Measurements from ENCODE around the gene RASL12. TPM values are rescaled to one million over a fixed set of nuclear protein-coding genes. Genes with fewer than 3 reads are reported as not detected.
"Not testable (repeated sequence)": the region's sequence is repeated elsewhere in the genome, so short reads cannot be mapped to it uniquely, and the experiment has no call there.

RASL12 gene
- total and polyA plus RNA-seq, 2 experiments from 2014 or later, result 4.6 to 6.4 TPM

- Histone ChIP-seq H3K4me3 (no peak overlapping the region), H3K9me2 (replicated peaks; ENCODE audit: insufficient read depth) (no peaks in the 10 kb centered on the region), H3K27ac (no peak overlapping the region), H4K20me1 (ENCODE audit: insufficient read depth, poor library complexity, severe bottlenecking) (no peaks in the 10 kb centered on the region), H3K36me3 (replicated peaks; ENCODE audit: insufficient read depth, low read depth) (no peaks in the 10 kb centered on the region), H3K4me2 (no peak overlapping the region), H3K4me1 (ENCODE audit: insufficient read depth) (peaks cover 3% of the 10 kb centered on the region), H2AFZ (no peak overlapping the region), H3K9me3 (ENCODE audit: low read depth) (no peaks in the 10 kb centered on the region), H3K27me3 (no peaks in the 10 kb centered on the region), H3K79me2 (no peaks in the 10 kb centered on the region)
- TF ChIP-seq EZH2phosphoT487 (IDR thresholded peaks at IDR 0.05; ENCODE audit: low read depth, severe bottlenecking, unreplicated experiment) (no peak), EZH2 (IDR thresholded peaks at IDR 0.05; ENCODE audit: borderline replicate concordance) (no peak)
- TF ChIP-seq, protein P1, sequence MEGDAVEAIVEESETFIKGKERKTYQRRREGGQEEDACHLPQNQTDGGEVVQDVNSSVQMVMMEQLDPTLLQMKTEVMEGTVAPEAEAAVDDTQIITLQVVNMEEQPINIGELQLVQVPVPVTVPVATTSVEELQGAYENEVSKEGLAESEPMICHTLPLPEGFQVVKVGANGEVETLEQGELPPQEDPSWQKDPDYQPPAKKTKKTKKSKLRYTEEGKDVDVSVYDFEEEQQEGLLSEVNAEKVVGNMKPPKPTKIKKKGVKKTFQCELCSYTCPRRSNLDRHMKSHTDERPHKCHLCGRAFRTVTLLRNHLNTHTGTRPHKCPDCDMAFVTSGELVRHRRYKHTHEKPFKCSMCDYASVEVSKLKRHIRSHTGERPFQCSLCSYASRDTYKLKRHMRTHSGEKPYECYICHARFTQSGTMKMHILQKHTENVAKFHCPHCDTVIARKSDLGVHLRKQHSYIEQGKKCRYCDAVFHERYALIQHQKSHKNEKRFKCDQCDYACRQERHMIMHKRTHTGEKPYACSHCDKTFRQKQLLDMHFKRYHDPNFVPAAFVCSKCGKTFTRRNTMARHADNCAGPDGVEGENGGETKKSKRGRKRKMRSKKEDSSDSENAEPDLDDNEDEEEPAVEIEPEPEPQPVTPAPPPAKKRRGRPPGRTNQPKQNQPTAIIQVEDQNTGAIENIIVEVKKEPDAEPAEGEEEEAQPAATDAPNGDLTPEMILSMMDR (IDR thresholded peaks at IDR 0.05; ENCODE audit: poor library complexity), result no peak
- DNase-seq (ENCODE audit: low spot score), result no peak
- WGBS (ENCODE audit: low lambda C conversion rate, missing lambda C conversion rate), result 93% methylated on average over 7 of the region's 7 CpGs
Measured at GRCh38 chr15:65100442-65100841, 32.7 kb upstream of the RASL12 start.

GRCh38 chr15:65099801-65100200, 32.0 kb upstream of the RASL12 start:
- not testable (repeated sequence) for DNase-seq (ENCODE audit: low spot score); H2AFZ ChIP-seq; H3K9me2 ChIP-seq (replicated peaks; ENCODE audit: insufficient read depth); H3K9me3 ChIP-seq (ENCODE audit: low read depth); H3K4me3 ChIP-seq; H3K4me2 ChIP-seq; H4K20me1 ChIP-seq (ENCODE audit: insufficient read depth, poor library complexity, severe bottlenecking); H3K36me3 ChIP-seq (replicated peaks; ENCODE audit: insufficient read depth, low read depth); H3K79me2 ChIP-seq; H3K27ac ChIP-seq; H3K27me3 ChIP-seq; H3K4me1 ChIP-seq (ENCODE audit: insufficient read depth)
- 96% methylated on average over 10 of the region's 10 CpGs for WGBS (ENCODE audit: low lambda C conversion rate, missing lambda C conversion rate)

- no peaks in the 10 kb centered on the region for H3K9me2 ChIP-seq (replicated peaks; ENCODE audit: insufficient read depth)
- TF ChIP-seq, protein P1 (IDR thresholded peaks at IDR 0.05; ENCODE audit: poor library complexity), result no peak
- TF ChIP-seq EZH2 (IDR thresholded peaks at IDR 0.05; ENCODE audit: borderline replicate concordance) (no peak), EZH2phosphoT487 (IDR thresholded peaks at IDR 0.05; ENCODE audit: low read depth, severe bottlenecking, unreplicated experiment) (no peak)
- no peaks in the 10 kb centered on the region for H3K79me2 ChIP-seq
- H3K27ac ChIP-seq, result no peak overlapping the region
- H3K9me3 ChIP-seq (ENCODE audit: low read depth), result no peaks in the 10 kb centered on the region
- H3K4me3 ChIP-seq, result no peak overlapping the region
- H4K20me1 ChIP-seq (ENCODE audit: insufficient read depth, poor library complexity, severe bottlenecking), result no peaks in the 10 kb centered on the region
- no peak overlapping the region for H2AFZ ChIP-seq
- H3K36me3 ChIP-seq (replicated peaks; ENCODE audit: insufficient read depth, low read depth), result no peaks in the 10 kb centered on the region
- peaks cover 14% of the 10 kb centered on the region for H3K4me1 ChIP-seq (ENCODE audit: insufficient read depth)
- no peak for DNase-seq (ENCODE audit: low spot score)
- 98% methylated on average over 5 of the region's 5 CpGs for WGBS (ENCODE audit: low lambda C conversion rate, missing lambda C conversion rate)
- H3K4me2 ChIP-seq, result no peak overlapping the region
- H3K27me3 ChIP-seq, result no peaks in the 10 kb centered on the region
Measured at GRCh38 chr15:65099336-65099735, 31.5 kb upstream of the RASL12 start.

DNA sequence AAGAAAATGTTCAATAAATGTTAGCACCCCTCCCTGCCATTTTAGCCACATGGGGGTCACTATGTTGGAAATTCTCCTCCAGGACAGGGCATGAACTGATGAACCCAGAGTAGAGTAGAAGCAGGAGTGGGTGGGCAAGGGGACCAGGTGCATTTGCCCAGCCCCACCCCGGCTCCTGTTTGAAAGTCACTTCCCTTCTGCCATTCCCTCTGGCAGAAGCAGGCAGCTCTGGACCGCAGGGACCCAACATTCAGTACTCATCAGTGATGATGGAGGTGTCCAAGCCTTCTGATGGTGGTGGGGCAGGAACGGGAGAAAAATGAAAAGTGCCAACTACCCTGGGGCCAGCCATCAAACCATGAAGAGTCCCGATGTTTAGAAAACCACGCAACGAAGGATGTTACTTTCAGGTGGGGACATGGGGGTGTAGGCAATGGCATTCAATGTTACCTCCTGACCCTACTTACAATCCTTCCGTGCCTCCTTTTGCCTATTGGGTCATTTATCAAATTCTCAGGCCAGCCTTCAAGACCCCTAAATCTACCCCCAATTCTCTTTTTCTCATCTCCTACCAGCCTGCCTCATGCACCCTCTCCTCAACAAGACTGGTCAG, 30.0 kb upstream of the RASL12 start:
- H3K4me3 ChIP-seq, result no peak overlapping the region
- no peaks in the 10 kb centered on the region for H3K9me2 ChIP-seq (replicated peaks; ENCODE audit: insufficient read depth)
- no peaks in the 10 kb centered on the region for H3K27me3 ChIP-seq
- H4K20me1 ChIP-seq (ENCODE audit: insufficient read depth, poor library complexity, severe bottlenecking), result no peaks in the 10 kb centered on the region
- 96% methylated on average over 7 of the region's 7 CpGs for WGBS (ENCODE audit: low lambda C conversion rate, missing lambda C conversion rate)
- H3K9me3 ChIP-seq (ENCODE audit: low read depth), result no peaks in the 10 kb centered on the region
- no peak overlapping the region for H3K4me2 ChIP-seq
- DNase-seq (ENCODE audit: low spot score), result no peak
- peaks cover 14% of the 10 kb centered on the region for H3K4me1 ChIP-seq (ENCODE audit: insufficient read depth)
- no peak overlapping the region for H3K27ac ChIP-seq
- TF ChIP-seq, protein P1 (IDR thresholded peaks at IDR 0.05; ENCODE audit: poor library complexity), result no peak
- no peak for TF ChIP-seq EZH2phosphoT487 (IDR thresholded peaks at IDR 0.05; ENCODE audit: low read depth, severe bottlenecking, unreplicated experiment)
- no peak for TF ChIP-seq EZH2 (IDR thresholded peaks at IDR 0.05; ENCODE audit: borderline replicate concordance)
- H3K79me2 ChIP-seq, result no peaks in the 10 kb centered on the region
- no peaks in the 10 kb centered on the region for H3K36me3 ChIP-seq (replicated peaks; ENCODE audit: insufficient read depth, low read depth)
- H2AFZ ChIP-seq, result no peak overlapping the region
